NCI-H748 (cell line): Measurements from ENCODE around the gene GLS2.
"Not testable (repeated sequence)": the region's sequence is repeated elsewhere in the genome, so short reads cannot be mapped to it uniquely, and the experiment has no call there.

Experiments used
- DNase-seq: peaks from one replicate; lab custom pipeline; 2025; ENCODE audit not compliant: unreplicated experiment; lab: John Stamatoyannopoulos, UW

Gene GLS2

GRCh38 chr12:56493409-56494105, 5.6 kb upstream of the GLS2 start:
- DNase-seq = not testable (repeated sequence)

- DNase-seq = no peak
Observed at GRCh38 chr12:56490360-56490759, 2.4 kb upstream of the GLS2 start.

- peak; percentile 73 for DNase-seq
Observed at GRCh38 chr12:56487448-56488040, 417 bp downstream of the GLS2 start.

GRCh38 chr12:56486694-56487093, 1.3 kb downstream of the GLS2 start:
- peak; percentile 25 for DNase-seq

- DNase-seq = no peak
Observed at GRCh38 chr12:56484566-56484965, 3.4 kb downstream of the GLS2 start.

GRCh38 chr12:56479625-56480024, 8.3 kb downstream of the GLS2 start:
- no peak for DNase-seq

- no peak for DNase-seq
Observed at GRCh38 chr12:56477521-56478225, 10.3 kb downstream of the GLS2 start.

GRCh38 chr12:56476972-56477432, 11.0 kb downstream of the GLS2 start:
- DNase-seq = no peak

- DNase-seq = no peak
Observed at GRCh38 chr12:56476143-56476542, 11.8 kb downstream of the GLS2 start.

- no peak for DNase-seq
Observed at GRCh38 chr12:56474389-56474788, 13.6 kb downstream of the GLS2 start.

- DNase-seq = peak; percentile 54
Observed at GRCh38 chr12:56469007-56469930, 18.7 kb downstream of the GLS2 start.

- peak; percentile 95 for DNase-seq
Observed at GRCh38 chr12:56468216-56469006, 19.6 kb downstream of the GLS2 start, which contains the start of gene SPRYD4. Gene SPRYD4, plus strand, starts transcription at chr12:56468578. Its CDS starts 14 bp downstream, at chr12:56468592.

GRCh38 chr12:56462565-56462964, 25.4 kb downstream of the GLS2 start:
- DNase-seq = no peak

GRCh38 chr12:56461235-56462159, 26.5 kb downstream of the GLS2 start:
- no peak for DNase-seq

- DNase-seq = no peak
Observed at GRCh38 chr12:56457817-56458216, 30.1 kb downstream of the GLS2 start.

- no peak for DNase-seq
Observed at GRCh38 chr12:56454557-56454956, 33.4 kb downstream of the GLS2 start, which contains the start of gene MIP. Gene MIP, minus strand, starts transcription at chr12:56454657. Its CDS starts 44 bp downstream, at chr12:56454613.

GRCh38 chr12:56451147-56451546, 36.8 kb downstream of the GLS2 start:
- DNase-seq = no peak

- DNase-seq = peak; percentile 31
Observed at GRCh38 chr12:56450241-56450640, 37.7 kb downstream of the GLS2 start.

- DNase-seq = peak; percentile 23
Observed at GRCh38 chr12:56449622-56449984, 38.4 kb downstream of the GLS2 start.
